GM18873 (cell line): ENCODE measurements around the gene UBE2S.
"Not testable (repeated sequence)": the region's sequence is repeated elsewhere in the genome, so short reads cannot be mapped to it uniquely, and the experiment has no call there.

Experiments used
- ATAC-seq: cut with Tn5 transposase; IDR thresholded peaks from one replicate; pipeline ENCODE4 v1.9.1; 2021; ENCODE audit warnings: mild to moderate bottlenecking, moderate library complexity, moderate number of reproducible peaks; ENCODE audit not compliant: unreplicated experiment, low FRiP score

Gene UBE2S

DNA sequence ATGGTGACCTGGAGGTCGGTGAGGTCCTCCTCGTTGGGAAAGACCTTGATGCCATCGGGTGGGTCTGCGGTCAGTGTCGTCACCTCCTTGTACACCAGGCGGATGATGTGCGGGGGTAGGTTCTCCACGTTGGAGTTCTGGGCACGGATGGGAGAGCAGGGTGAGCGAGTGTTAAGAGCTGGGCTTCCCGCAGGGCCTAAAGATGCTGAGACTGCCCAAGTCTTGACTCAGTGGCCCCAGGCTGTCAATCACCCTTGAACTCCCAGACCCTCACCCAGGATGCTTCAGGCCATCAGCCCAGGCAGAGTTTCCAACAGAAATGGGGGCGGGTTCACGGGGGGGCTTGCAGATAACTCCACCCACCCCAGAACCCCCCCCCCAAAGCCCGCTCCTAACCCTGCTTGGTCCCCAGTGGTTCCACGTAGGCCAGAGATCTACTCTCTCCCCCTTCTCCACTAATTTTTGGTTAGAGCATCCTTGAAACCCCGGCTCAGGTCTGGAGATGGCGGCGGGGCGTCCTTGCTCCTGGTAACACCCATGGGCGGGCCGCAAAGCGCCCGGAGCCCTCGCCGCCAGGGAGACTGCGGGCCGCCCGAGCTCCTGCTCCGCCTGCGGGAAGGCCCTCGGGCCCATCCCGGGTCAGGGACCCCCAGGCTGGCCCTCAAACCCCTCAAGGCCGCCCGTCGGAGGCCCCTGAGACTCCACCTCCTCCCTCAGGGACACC lies 600 bp downstream of the UBE2S start:
- ATAC-seq, result peak; percentile 23

- ATAC-seq, result no peak
Measured at GRCh38 chr19:55406091-55406825, 1.3 kb downstream of the UBE2S start.

- no peak for ATAC-seq
Measured at GRCh38 chr19:55405638-55406037, 1.9 kb downstream of the UBE2S start.

- ATAC-seq, result no peak
Measured at GRCh38 chr19:55402509-55402908, 5.1 kb downstream of the UBE2S start.

DNA sequence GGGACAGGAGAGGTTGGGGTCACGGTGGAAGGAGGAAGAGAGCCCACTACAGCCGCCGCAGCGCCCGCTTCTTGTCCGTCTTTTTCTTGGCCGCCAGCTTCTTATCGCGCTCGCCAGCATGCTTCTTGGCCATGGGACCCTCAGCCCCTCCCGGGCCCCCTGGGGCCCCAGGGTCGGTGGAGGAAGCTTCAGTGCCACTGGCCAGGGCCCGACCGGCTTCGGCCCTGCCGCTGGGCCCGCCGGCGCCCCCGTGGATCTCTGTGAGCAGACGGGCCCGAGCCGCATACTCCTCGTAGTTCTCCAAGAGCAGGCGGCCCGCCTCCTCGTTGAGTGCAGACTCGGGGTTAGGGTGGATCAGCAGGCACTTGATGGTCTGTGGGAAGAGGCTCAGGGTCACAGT lies 6.2 kb downstream of the UBE2S start:
- ATAC-seq, result not testable (repeated sequence)

DNA sequence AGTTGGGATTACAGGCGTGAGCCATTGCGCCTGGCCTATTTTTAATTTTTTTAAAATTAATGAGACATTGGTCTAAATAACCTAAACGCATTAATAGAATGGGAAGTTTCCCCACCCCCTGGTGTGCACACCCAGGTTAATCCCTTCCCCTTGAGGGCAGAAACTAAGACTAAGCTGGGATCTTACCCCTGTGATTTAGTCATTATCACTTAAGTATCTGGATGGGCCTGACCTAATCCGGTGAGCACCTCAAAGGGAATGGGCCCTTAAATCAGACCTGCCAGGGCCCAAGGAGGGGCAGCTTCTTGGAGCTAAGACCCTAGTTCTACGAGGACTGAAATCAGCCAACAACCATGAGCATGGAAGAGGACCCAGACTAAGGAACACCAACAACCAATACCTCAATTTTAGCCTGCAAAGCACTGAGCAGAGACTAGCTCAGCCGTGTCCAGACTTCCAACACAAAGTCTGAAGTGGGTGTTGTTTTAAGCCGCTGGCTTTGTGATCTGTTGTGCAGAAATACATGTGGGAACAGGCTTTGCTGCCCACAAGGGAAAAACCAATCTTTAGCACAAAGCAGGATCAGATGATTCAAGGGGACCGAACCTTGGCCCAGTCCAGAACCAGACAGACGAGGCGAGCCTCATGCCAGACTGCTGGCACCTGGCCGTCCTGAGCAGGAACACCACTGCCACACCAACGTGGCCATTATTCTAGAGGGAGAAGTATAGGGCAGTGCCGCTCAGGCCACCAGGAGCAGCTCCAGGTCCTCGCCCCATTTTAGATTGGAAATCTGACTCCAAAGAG lies 7.1 kb downstream of the UBE2S start:
- no peak for ATAC-seq

- ATAC-seq, result no peak
Measured at GRCh38 chr19:55398200-55398925, 9.2 kb downstream of the UBE2S start.

DNA sequence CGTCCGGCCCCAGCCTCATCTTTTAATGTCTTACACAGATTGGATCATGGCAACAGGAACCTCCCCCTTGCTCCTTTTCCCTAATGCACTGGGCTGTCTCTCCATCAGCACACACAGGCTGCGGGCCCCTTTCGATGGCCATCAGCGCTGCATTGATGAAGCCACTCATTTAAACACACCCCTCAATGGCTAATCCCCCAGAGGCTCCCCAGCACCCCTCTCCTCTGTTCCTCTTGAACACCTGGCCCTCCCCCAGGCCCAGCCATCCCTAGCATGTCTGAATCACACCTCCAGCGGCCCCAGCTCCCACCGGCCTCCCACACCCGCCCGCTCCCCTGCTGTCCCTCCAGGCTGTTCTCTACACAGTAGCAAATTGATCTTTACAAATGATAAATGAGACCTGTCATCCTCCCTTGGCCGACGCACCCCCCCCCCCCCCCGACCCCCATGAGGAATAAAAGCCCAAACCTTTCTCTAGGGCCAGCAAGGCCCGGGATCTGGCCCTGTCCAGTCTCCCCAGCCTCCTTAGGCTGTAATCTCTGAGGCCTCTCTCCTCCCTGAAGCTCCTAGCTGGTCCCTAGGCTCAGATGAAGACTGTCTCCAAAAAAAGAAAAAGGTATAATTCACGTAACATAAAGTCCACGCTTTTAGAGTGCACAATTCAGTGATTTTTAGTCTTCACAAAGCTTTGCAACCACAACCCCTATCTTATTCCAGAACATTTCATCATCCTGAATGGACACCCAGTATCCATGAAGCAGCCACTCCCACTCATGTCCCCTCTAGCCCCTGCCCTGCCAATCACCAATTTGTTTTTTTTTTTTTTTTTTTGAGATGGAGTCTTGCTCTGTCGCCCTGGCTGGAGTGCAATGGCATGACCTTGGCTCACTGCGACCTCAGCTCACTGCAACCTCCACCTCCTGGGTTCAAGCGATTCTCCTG lies 14.5 kb downstream of the UBE2S start:
- ATAC-seq, result no peak

DNA sequence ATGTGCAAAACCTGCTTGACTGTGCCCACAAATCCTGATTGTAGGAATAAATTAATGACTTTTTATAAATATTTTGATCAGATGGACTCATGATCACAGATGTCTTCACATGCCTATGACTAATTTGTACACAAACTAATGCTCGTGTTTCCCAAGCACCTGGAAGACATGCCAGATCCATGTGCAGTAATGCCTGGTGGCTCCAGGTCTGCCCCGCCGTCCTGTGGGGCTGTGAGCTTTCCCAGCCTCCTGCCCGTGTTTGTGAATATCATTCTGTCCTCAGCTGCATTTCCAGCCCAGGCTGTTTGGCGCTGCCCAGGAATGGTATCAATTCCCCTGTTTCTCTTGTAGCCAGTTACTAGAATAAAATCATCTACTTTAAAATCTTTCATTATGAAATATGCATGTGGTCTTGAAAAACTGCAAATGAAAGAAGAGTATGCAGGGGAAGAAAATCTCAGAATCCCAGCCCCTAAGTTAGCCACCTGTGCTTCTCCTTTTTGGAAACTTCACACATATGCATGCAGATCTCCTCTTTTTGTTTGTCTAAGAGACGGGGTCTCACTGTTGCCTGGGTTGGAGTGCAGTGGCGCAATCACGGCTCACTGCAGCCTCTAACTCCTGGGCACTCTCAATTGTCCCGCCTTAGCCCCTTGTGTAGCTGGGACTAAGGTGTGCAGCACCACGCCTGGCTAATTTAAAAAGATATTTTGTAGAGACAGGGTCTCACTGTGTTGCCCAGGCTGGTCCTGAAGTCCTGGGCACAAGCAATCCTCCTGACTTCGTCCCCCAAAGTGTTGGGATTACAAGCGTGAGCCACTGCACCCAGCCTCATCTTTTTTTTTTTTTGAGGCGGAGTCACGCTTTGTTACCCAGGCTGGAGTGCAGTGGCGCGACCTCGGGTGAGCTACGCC lies 15.6 kb downstream of the UBE2S start:
- no peak for ATAC-seq

GRCh38 chr19:55391191-55391670 lies 16.4 kb downstream of the UBE2S start:
- no peak for ATAC-seq

DNA sequence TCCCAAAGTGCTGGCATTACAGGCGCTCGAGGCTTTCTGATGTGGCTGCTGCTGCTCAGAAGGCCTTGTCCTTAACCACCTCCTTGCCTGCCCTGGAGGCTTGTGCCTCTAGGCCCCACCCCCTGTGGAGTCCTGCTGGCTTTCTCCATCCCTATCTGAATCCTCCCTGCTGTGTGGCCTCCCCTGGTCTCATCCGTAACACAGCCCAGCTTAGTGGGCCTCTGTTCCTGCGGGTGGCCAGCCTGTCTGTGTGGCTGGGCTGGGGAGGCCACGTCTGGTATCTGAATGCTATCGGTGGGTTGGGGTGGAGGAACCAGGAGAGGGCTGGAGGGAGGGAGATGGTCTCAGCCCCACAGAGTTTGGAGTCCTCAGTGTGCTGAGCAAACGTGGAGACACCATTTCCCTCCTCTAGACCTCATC lies 17.1 kb downstream of the UBE2S start:
- ATAC-seq, result no peak

GRCh38 chr19:55389386-55390317 lies 17.9 kb downstream of the UBE2S start:
- ATAC-seq, result no peak

- ATAC-seq, result no peak
Measured at GRCh38 chr19:55387736-55388497, 19.7 kb downstream of the UBE2S start.

- no peak for ATAC-seq
Measured at GRCh38 chr19:55386493-55386971, 21.1 kb downstream of the UBE2S start.

DNA sequence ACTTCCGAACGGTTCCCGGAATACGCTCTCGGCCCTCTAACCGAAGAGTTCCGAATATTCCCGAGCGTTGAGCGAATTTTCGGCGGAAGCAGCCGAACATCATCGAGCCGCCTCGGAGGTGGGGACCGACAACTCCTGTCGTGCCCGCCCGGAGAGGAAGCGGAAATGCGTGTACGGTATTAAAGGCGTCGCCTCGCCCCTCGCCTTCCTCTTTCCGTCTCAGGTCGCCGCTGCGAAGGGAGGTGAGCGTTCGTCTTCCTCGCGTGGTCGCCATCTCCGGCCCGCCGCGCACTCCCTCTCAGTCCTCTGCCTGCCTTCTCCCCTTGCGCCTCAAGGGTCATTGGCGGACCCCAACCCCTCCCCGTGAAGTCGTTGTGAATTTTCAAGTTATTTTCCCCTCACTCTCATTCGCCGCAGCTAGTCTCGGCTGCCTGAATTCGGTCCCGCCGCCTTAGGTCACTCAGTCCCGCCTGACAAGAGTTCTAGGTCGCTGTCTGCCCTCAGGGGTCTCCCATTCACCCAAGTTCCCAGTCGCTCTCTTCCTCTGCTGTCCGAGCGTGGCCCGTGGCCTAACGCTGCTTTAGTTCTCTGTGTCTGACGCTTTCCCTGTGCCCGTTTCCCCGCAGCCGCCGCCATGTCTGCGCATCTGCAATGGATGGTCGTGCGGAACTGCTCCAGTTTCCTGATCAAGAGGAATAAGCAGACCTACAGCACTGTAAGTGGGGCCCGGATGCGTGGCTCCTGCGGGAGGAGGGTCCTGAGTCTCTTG lies 21.7 kb downstream of the UBE2S start, which contains the start of gene RPL28:
Gene RPL28 (plus strand): TSS at position 209 of the 769 bp plus-strand sequence. CDS start 426 bp downstream, at position 635.
- ATAC-seq, result peak; percentile 66
